ENCODE data around the gene MCAT.

The MCAT gene

DNA sequence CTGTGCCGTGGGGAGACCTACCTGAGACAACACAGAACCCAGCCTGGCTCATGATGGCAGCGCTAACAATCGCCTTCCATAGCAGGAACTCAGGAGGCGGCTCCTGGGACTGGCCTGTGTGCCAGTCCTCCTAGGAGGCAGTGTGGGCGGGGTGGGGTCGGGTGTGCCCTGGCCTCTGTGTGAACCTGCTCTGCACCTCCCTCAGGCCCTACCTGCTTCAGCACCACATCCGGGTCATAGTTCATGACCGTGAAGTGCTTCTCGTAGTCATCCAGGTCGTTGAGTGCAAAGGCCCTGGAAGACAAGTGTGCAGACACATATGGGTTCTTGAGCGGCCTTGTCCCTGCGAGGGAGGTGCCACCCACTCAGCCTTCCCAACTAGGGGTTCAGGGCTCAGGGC is 28.4 kb upstream of the MCAT start:
- DNase-seq = no peak

DNA sequence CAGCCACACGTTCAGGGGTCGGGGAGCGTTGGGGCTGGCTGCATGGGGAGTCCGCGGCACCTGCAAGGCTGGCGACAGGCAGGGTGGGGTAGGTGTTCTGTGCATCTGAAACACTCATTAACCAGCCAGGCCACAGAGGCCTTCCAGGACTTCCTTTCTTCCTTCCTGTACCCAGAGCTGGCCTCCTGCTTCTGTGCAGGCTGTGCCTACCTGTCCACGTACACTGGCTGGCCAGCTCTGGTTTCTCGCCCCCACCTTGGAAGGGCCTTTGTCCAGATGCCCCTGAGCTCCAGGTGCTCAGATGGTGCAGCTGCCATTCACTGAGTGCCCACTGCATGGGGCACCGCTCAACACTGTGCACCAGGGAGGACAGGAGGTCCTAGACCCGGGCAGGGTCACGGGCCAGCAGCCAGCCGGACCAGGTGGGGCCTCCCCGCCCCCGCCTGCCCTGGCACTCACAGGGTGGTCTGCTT is 27.9 kb upstream of the MCAT start:
- DNase-seq = no peak

DNA sequence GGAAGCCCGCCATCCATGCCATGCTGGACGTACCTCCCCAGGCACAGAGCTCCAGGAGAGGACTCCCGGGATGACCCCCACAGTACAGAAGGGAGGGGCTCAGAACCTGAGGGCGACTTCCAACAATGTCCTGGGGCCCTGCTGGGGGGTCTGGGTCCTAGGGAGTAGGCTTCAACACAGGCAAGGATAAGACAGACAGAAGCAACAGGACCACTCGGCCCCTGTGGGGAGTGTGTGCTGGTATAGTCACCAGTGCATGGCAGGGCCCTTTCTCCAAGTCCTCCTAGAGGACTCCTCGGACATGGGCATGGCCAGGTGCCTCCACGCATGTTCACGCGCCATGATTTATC is 26.9 kb upstream of the MCAT start:
- no peak for DNase-seq

DNA sequence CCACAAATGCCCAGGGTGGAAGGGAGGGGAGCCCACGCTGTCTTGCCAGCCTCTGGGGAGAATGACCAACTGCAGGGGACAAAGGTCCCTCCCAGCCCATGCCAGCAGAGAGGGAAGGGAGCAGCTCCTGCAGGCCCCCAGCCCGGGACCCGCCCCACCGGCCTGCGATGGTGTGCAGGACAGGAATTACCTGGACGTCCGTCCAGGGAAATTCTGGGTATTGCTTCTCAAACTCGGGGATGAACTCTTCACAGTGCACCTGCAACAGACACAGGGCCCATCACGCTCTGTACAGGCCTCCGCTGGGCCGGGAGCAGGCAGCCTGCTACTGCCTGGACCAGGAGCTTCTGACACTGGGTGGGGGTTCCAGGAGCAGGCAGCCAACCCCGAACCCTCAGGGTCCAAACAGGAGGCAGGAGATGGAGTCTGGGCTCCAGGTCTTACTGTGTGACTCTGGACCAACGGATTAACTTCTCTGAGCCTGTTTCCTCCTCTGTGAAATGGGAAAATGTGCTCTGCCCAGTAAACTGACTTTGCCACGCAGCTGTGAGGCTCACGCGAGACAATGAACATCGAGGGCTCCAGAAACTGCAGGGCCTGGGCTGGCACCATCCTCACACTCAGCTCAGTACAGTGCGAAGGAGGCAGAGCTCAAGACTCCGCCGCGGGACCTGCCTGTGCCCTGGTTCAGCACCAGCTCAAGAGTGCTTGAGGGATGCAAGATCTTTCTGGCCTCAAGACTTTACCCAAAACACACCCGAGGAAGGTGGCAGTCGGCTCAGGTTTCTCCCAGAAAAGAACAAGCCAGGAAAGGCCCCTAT is 26.3 kb upstream of the MCAT start:
- no peak for DNase-seq

DNA sequence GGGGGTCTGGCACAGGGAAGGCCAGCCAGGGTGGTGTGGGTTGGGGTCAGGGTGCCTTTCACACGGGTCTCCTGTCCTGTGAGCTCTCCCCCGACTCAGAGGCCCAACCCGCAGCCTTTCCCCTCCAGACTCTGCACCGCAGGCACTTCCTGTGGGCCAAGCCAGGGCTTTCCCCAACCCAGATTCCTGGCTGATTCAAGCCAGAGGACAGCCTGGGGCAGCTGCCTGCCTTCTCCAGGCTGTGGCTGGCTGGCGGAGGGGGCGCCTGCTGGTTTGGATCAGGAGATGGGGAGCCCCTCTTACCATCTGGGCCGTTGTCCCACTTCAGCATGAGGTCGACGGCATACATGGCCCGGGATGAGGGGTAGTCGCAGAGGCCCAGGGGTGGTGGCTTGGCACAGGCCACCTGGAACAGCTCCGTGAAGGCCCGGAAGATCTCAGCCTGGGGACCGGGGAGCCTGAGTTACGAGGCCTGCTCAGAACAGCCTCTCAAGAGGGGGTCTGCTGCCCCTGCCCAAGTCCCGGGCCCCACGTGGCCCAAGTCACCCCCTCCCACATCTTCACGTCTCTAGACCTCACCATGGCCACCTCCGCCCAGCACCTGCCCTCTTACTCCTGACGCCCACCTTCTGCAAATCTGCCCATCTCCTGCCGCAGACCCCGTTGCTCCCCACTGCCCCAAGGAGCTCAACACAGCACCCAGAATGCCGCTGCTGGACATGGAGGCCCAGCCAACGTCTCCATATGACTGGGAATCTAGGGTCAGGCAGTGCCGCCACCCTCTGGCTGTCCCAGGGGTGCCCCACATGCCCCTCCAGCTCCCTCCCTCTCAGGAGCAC is 25.5 kb upstream of the MCAT start:
- no peak for DNase-seq

DNA sequence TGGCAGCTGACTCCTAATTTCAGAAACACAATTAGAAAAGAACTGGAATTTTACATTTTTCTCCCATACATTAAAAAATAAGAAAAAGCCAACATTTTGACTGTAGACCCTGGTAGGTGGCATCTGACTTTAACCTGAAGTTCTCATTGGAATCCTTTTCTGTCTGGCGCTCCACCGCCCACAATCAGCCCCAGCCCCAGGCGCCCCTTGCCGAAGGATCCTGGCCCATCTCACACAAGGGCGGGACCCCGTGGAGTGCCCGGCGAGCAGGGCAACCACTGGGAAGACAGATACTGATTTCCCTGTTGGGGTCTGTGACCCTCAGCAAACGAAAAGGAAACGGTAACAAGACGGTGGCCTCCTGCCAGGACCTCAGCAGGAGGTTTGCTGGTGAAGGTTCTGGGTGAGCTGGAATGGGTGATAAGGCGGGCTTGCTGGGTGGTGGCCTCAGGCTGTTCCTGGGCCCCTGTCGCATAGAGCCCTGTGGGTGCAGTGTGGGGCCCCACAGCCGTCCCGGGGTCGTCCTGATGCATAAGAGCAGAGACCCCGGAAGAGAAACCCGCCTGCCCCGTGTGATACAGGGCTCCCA is 23.9 kb upstream of the MCAT start:
- DNase-seq = no peak

DNA sequence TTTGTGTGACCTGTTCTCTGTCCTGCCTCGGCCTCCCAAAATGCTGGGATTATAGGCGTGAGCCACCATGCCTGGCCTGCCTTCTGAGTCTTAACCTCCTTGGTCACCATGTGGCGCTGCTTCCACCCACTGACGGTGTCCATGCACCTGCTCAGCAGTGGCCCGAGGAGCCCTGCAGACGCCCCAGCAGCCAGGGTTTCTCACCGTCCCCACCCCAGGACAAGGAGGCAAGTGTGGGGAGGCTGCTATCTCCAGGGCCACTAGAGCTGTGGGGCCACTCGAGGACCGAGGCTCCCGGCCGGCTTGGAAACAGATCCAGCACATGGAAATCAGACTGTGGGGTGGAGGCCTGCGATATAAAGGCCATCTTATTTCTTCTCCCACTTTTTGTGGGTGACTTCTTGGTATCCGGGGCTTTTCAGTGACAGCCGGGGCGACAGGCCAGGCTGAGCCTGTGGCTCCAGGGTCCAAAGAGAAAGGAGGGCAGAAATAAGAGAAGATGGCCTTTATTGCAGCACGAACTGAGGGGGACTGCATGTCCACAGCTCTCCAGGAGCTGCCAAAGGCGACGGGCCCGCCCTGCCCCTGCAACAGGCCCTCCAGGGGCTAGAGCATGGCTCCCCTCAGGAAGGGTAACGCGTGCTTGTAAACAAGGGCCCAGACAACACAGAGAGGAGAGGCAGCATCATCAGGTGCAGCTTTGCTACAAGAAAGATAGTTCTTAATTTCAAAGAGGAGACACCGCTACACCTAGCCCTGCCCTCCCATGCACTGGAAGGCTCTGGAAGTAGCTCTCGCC is 23.1 kb upstream of the MCAT start:
- DNase-seq = no peak

DNA sequence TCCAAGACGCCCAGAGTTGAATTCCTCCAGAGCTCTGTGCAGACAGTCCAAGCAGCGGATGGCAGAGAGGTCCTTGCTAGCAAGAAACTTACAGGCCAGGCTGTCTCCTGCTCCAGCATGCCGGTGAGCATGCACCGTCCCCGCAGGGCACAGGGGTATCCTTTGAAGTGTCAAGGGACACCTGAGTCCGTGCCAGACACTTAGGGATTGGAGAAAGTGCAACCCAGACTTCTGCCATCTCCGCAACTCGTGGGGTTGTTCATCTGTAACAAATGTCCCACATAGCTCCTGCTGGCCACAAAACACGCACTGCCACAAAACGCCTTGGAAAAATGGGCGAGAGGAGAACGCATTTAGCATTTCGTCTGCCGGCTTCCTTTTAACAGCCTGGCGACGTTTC is 21.4 kb upstream of the MCAT start:
- DNase-seq = no peak

DNA sequence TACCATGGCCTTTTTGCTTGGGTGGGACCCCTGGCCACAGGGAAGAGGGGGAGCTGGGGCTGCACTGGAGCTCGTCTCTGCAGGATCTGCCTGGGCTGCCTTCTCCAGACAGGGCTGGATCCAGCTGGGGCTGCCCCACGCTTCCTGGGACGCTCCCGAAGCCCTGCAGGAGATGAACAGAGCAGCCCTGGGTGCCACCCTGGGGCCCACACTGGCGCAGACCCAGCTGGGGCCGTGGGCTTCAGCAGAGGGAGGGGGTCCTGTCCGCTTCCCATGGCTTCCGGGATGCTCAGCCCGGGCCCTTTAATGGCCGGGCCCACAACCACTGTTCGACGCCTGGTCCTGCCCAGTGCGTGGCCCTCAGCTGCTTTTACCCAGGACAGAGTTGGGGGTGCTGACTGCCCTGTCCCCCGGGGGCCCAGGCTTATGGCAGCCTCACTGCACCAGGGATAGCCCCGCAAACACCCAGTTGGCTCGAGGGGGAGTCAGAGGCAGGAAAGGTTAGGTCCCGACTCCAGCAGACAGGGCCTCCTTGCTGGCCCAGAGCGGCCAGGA is 20.1 kb upstream of the MCAT start:
- DNase-seq = no peak

DNA sequence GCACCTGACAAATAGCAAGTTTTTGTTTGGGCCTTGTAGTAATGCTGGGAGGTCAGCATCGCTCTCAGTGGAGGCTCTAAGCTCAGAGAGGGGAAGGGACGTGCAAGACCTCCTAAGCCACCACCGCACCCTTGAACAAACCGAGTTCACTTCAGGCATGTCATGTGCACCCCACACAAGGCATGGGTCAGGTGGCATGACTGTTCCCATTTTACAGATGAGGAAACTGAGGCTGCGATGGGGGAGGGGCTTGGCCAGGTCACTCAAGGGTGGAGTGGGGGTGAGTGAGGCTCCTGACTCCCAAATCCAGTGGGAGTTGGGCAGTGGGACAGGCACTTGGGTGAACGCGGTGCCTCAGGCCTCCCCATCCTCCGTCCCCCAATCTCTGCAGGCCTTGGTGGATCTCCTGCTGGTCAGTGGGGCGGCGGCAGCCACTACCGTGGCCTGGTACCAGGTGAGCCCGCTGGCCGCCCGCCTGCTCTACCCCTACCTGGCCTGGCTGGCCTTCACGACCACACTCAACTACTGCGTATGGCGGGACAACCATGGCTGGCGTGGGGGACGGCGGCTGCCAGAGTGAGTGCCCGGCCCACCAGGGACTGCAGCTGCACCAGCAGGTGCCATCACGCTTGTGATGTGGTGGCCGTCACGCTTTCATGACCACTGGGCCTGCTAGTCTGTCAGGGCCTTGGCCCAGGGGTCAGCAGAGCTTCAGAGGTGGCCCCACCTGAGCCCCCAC is 19.4 kb upstream of the MCAT start:
- no peak for DNase-seq

DNA sequence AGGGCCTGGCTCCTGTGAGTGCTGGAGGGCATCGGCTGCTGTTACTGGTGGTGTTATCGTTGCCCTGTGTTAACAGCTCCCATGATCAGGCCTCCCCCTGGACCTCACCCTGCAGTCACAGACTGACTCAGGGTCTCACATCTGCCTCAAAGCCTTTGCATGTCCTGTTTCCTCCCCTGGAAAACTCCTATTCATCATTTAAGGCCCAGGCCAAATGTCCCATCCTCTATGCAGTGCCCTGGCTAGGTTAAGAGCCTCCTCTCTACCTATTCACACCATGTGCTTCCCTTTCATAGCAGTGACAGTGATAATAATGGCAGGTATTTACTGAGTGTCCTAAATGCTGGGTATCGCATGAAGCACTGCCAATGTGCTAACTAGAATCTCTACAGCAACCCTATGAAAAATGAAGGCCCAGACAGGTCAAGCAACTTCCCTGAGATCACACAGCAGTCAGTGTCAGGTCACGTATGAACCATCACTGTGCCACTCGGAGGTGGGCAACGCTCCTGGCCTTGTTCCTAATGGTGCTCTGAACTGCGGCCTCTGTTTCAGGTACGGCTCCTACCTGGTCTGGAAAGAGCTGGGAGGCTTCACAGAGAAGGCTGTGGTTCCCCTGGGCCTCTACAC is 17.4 kb upstream of the MCAT start:
- no peak for DNase-seq

DNA sequence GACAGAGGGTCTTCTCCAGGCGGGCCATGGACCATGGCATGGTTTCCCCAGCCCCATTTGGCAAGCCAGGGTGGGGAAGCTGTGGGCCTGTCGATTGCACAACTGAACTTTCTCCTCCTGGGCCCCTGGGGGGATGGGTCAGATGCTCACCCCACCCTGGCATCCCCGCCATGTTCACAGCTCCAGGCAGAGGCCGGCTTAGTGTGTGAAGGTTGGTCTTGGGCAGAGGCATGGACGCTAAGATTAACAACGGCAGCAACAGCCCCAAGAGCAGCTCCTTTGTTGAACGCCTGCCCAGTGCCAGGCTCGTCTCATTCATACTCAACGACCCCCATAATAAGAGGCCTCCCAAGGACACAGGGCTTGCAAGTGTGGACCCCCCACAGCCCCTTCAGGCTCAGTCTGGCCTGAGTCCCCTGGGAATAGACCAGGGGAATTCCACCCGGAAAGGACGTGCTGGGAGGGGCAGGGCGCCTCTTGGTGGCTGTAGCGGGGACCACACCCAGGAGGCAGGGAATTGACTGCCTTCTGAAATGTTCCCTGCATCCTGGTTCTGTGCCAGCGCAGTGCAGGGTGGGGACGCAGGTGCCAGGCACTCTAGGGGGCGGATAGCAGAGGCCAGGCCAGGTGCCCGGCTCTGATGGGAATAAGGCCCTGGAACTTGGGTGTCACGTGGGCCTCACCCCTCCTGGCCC is 16.4 kb upstream of the MCAT start:
- no peak for DNase-seq

DNA sequence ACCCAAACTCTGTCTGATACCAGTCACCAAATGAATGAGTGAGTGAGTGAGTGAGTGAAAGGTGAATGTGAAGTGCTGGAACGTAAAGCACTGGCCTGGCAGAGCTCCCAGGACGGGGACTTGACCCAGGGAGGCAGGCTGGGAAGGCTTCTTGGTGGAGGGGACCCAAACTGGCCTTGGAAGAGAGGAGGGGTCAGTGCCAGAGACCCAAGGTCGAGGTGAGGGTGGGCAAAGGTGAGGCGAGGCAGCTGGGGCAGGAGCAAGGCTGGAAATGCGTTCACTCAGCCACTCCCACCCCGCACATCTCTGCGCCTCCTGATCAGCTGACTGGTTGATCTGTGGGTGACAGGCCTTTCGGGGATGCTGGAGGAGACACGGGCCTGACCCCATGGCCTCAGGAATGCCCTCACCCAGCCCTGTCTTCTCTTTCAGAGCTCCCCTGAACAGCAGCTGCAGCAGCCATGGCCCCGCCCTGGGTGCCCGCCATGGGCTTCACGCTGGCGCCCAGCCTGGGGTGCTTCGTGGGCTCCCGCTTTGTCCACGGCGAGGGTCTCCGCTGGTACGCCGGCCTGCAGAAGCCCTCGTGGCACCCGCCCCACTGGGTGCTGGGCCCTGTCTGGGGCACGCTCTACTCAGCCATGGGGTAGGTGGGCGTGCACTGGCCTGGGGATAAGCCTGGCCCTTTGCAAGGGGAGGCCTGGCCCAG is 15.7 kb upstream of the MCAT start:
- no peak for DNase-seq

DNA sequence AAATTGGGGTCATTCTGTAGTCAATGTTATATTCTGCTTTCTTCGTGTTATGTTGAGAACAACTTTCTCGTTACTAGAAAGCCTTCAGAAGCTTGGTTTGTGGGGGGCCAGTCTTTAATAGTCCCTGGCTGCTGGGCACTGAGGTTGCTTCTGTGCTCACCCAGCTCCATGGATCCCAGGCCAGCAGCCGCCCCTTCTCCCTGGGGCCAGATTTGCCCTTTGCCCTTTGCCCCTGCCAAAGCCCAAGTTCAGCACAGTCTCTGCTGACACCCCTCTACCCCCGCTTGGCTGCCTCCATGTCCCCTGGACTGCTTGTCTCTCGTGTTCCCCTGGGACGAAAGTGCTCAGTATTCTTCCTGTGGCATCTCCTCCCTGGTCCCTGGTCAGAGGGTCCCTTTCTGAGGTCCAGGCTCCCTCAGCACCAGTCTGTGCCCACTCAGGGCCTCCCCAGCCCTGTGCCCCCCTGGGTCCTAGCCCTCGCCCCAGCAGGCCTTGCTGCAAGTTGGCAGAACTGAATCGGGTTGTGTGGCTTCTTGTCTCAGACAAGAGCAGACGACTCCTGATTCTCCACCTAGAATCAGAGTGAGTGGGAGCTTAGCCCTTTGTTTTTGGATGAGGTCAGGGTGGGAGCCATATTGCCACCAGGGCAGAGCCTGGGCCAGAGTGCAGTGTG is 14.8 kb upstream of the MCAT start:
- no peak for DNase-seq

DNA sequence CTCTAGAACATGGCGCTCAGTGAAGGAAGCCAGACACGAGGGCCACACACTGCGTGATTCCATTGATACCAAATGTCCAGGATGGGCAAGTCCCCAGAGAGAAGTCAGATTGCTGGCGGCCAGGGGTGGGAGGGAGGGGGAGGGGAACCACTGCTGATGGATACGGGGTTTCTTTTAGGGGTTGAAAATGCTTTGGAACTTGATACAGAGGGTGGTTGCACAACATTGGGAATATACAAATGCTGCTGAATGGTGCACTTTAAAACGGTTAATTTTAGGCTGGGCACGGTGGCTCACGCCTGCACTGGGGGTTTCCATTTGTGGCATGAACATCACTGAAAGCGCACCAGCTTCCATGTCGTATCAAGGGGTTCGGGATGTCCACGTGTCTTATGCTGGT is 13.2 kb upstream of the MCAT start:
- DNase-seq = no peak

DNA sequence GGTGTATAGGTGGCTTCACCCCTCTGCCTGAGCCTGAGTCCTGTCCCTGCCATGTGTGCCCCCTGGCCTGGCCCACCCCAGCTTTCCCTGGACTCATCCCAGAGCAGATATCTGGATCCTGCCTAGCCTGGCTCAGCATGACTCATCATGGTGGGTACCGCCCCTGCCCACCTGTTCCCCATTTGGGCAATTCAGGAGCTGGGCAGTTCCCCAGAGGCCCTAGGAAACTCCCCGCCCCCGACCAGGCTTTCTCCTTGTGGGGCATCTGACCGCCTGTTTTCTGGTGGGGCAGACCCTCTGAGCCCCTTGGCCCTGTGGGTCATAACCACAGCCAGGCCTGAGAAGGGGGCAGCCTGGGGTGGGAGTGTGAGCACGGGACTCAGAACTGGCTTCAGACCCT is 12.6 kb upstream of the MCAT start:
- no peak for DNase-seq

DNA sequence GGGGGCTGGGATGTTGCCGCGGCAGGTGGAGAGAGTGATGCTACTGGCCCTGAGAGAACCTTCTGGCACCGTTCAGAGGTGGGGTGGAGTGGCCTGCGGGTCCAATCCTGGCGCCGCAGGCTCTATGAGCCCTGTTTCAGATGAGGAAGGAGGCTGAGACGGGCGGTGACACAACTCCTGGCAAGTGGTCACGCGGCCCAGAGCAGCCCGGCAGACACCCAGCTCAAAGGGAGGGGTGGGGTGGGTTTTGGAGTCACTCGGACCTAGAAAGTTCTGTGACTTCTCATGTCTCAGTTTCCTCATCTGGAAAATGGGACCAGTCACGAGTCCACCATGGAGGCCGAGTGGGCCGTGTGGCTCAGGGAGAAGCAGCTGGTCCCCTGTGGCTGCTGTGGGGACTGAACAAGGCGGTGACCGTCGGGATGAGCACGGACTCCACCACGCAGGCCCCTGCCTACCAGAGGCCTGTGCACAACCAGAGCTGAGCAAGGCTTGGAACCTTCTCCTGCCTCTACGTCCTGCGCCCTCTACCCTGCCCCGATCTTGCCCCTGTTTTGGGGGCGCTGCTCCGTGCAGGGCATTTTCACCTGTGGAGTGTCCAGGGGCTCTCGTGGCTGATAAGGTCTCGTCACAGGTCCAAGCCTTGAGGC is 11.8 kb upstream of the MCAT start:
- no peak for DNase-seq

DNA sequence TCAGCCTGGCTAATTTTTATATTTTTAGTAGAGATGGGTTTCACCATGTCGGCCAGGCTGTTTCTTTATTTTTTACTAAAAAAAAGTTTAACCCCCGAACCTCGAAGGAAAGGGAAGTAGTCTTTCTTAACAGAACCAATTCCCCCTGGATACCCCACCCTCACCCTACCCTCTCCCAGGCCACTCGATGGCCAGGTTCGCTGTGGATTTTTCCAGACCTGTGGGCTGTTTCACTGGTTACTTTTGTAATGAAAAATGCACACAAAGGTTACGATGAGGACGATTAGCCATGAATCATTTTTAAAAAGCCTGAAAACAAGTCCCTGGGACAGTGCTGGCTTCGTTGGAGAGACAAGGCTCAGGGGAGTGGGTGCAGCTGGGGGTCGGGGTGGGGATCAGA is 10.7 kb upstream of the MCAT start:
- no peak for DNase-seq
